ENCODE data around the gene TUBD1.

- TF ChIP-seq CTCF (optimal IDR thresholded peaks at IDR 0.05 in 1 of 3, IDR thresholded peaks at IDR 0.05 in 1 of 3, conservative IDR thresholded peaks at IDR 0.05 in 1 of 3; ENCODE audit: extremely low read depth in 1 of 3, insufficient read depth in 2 of 3, low read length in 3 of 3) (no peak), EZH2 (IDR thresholded peaks at IDR 0.05; ENCODE audit: low read length) (no peak)
Measured at GRCh38 chr17:59840329-59841090, 52.2 kb downstream of the TUBD1 start.

All from keratinocyte (primary cell).